ENCODE results near the gene DEDD2. TPM values are rescaled to one million over a fixed set of nuclear protein-coding genes. Genes with fewer than 3 reads are reported as not detected.

The DEDD2 gene
- total and polyA plus RNA-seq, 3 donors from 2014 or later = 40.7 to 80.0 (median 54.4) TPM

DNA sequence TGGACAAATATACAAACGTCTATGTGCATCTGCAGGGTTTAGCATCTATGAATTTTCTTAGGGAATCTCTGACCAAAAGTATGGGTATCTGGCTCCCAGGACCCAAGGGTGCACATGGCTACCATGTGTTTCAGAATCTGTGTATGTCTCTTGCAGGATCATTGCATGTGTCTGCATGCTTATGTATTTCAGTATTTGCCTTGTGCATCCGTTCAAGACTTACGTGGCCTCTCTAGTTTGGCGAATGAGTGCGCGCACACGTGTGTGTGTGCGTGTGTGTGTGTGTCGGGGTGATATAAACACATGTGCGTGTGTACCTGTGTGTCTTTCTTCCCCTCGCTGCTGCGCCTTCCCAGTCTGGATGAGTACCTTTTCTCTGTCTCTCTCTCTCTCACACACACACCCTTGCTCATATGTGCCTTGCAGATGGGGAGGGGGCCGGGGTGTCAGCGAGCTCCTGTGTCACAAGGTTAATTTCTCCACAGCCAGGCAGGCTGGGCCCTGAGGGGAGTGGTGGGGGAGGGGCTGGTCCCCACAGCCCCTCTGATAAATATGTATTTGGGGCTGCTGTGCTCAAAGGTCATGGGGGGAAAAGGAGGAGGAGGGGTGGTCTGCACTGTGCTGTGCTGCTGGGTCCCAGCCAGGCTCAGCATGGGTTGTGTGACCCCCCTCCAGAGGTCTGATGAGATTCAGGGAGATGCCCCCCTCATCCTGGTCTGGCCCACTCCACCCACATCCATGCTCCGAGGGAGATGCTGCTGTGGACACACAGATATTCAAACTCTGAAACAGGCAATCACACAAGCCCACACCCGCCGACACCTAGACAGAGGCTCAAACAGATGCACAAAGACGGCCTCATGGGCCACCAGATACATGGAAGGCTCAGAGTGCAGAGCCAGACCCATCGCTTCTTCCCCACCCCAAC is 47.7 kb downstream of the DEDD2 start:
- Histone ChIP-seq H3K4me1 (no peaks in the 10 kb centered on the region), H3K36me3 (ENCODE audit: low read depth, missing control alignments) (no peaks in the 10 kb centered on the region), H3K4me3 (no peak overlapping the region), H3K27me3 (no peaks in the 10 kb centered on the region), H3K27ac (no peak overlapping the region), H3K9me3 (no peaks in the 10 kb centered on the region)
- TF ChIP-seq POLR2A (IDR thresholded peaks at IDR 0.05) (no peak), CTCF (IDR thresholded peaks at IDR 0.05) (no peak)
- 89 to 91% methylated on average over 17 to 19 of the region's 19 CpGs for WGBS, 2 donors
- intact Hi-C loops (cut with DNase I; ENCODE audit: low total_unique reads) = no loop called here
- DNase-seq = no peak

GRCh38 chr19:42168206-42168605 is 49.3 kb downstream of the DEDD2 start:
- Histone ChIP-seq H3K27me3 (no peaks in the 10 kb centered on the region), H3K4me1 (no peaks in the 10 kb centered on the region), H3K36me3 (ENCODE audit: low read depth, missing control alignments) (no peaks in the 10 kb centered on the region), H3K9me3 (no peaks in the 10 kb centered on the region), H3K27ac (no peak overlapping the region), H3K4me3 (no peak overlapping the region)
- no peak for DNase-seq
- no peak for TF ChIP-seq POLR2A (IDR thresholded peaks at IDR 0.05)
- no peak for TF ChIP-seq CTCF (IDR thresholded peaks at IDR 0.05)
- 75 to 79% methylated on average over 3 of the region's 3 CpGs for WGBS, 2 donors
- intact Hi-C loops (cut with DNase I; ENCODE audit: low total_unique reads) = no loop called here

GRCh38 chr19:42166316-42166715 is 51.2 kb downstream of the DEDD2 start:
- Histone ChIP-seq H3K4me1 (no peaks in the 10 kb centered on the region), H3K36me3 (ENCODE audit: low read depth, missing control alignments) (no peaks in the 10 kb centered on the region), H3K4me3 (no peak overlapping the region), H3K27ac (no peak overlapping the region), H3K9me3 (no peaks in the 10 kb centered on the region), H3K27me3 (no peaks in the 10 kb centered on the region)
- DNase-seq = no peak
- intact Hi-C loops (cut with DNase I; ENCODE audit: low total_unique reads) = no loop called here
- TF ChIP-seq CTCF (IDR thresholded peaks at IDR 0.05) = no peak
- TF ChIP-seq POLR2A (IDR thresholded peaks at IDR 0.05) = no peak
- WGBS, 2 donors = 72 to 74% methylated on average over 7 of the region's 7 CpGs

DNA sequence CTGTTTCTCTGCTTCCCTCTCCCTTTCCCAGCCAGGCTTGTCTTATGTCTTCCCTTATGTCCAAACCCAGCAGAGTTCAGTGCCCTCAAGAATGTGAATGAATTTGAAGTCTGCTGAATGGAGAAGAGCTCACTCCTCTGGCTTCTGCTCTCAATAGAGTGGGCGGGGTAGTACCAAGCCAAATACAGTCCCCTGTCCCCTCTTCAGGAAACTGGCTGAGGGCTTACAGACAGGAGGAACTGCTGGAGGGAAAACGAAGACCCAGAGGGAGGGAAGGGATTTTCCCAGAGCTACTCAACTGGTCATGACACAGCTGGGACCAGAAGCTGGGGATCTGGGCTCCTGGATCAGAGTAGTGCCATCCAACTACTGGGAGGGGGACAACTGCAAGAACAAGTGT is 52.3 kb downstream of the DEDD2 start:
- H3K4me3 ChIP-seq = no peak overlapping the region
- TF ChIP-seq CTCF (IDR thresholded peaks at IDR 0.05) (no peak), POLR2A (IDR thresholded peaks at IDR 0.05) (no peak)
- H3K4me1 ChIP-seq = no peaks in the 10 kb centered on the region
- intact Hi-C loops (cut with DNase I; ENCODE audit: low total_unique reads) = no loop called here
- 68 to 70% methylated on average over 2 of the region's 2 CpGs for WGBS, 2 donors
- no peak overlapping the region for H3K27ac ChIP-seq
- DNase-seq = no peak
- H3K36me3 ChIP-seq (ENCODE audit: low read depth, missing control alignments) = no peaks in the 10 kb centered on the region
- no peaks in the 10 kb centered on the region for H3K27me3 ChIP-seq
- no peaks in the 10 kb centered on the region for H3K9me3 ChIP-seq

Measured in testis (tissue), 3 donors.